ENCODE data around the gene CIBAR2.

Gene CIBAR2

DNA sequence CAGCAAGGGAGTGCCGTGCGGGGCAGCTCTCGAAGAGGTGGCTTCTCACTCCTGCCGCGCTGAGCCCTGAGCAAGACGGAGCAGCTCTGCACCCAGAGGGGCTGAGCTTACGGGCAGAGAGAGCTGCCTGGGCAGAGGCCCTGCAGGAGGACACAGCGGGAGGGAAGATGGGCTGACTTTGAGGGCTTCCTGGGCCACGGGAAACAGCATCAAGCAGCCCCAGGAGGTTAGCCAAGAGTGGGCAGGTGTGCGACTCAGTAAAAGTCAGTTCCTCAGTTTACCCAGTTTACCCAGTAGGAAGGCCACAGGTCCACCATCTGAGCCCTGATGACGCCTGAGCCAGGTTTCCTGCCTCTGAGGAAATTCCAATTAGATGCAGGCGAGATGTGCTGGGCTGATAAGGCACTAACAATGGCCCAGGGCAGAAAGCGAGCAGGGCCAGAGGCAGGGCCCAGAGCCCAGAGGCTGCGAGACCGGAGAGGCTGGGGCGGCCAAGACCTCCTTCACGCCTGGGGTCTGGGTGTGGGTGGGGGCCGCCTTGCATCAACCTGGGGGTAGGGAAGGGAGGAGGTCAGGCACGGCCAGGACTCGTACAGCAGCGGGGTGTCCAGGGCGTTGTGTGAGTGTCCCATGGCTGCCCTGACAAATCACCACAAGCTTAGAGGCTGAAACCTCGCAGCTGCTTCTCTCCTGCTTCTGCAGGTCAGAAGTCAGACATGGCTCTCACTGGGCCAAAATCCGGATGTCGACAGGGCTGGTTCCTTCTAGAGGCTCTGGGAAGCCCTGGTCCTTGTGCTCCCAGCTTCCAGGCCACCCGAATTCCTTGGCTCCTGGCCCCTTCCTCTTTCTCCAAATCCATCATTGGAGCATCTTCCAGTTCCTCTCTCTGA lies 32.0 kb upstream of the CIBAR2 start:
- DNase-seq = no peak

GRCh38 chr16:85142771-85143211 lies 30.5 kb upstream of the CIBAR2 start:
- DNase-seq = no peak

GRCh38 chr16:85142129-85142513 lies 29.8 kb upstream of the CIBAR2 start:
- no peak for DNase-seq

DNA sequence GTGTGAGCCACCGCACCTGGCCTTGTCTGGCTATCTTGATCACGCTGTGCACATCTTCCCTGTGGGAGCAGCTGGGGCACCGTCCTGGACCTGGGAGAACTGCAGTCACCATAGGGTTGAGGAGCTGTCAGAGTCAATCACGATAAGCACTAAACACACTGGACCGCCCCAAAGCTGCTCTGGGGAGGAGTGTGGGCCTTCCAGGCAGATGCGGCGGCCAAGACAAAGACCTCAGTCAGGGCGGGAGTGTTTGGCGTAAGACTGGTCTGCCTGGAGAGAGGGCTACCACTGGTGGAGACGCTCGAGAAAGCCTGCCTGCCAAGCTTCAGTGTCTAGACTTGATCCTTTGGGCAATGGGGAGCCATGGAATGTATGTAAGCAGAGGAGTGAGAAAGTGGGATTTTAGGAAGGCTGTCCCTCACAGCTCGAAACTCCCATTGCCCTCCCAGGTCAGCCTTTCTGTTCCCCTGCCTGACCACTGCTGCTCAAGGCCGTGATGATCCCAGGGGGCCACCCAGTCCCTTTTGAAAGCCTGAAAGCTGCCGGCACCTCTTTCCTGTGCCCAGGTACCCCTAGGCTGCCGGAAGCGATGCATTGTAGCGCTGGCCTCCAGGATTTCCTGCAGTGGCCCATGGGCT lies 29.3 kb upstream of the CIBAR2 start:
- no peak for DNase-seq

- DNase-seq = no peak
These were observed 28.3 kb upstream of the CIBAR2 start for GRCh38 chr16:85140455-85141012.

- no peak for DNase-seq
These were observed 27.6 kb upstream of the CIBAR2 start for GRCh38 chr16:85139881-85140339.

GRCh38 chr16:85138825-85139627 lies 26.8 kb upstream of the CIBAR2 start:
- no peak for DNase-seq

- DNase-seq = no peak
These were observed 26.0 kb upstream of the CIBAR2 start for GRCh38 chr16:85138073-85138824.

GRCh38 chr16:85137323-85138072 lies 25.2 kb upstream of the CIBAR2 start:
- no peak for DNase-seq

DNA sequence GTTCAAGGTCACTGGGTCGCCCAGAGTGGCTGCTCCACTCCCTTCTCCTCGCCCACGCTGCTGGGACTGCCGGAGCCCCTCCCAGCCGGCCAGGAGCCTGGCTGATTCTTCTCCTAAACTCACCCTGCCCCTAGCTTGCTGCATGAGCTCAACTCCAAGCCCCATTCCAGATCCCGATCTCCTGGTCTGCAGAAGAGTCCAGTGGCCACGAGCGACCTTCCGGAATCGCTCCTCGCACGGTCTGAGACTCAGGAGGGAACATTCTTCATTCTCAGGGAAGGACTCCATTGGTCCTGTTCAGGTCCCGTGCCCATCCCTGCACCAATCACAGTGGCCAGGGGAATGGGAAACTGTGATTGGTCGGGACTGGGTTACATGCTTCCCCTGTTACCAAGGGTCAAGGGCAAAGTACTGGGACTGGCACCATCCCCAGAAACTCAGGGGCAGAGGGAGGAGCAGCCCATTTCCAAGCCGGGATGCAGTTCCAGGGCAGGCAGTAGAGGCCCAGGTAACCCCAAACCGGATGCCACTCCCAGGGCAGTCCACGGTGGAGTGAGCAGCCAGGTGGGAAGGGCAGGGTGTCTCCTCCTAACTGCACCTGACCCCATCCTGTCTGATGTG lies 24.5 kb upstream of the CIBAR2 start:
- no peak for DNase-seq

GRCh38 chr16:85136213-85136701 lies 24.0 kb upstream of the CIBAR2 start:
- DNase-seq = no peak

DNA sequence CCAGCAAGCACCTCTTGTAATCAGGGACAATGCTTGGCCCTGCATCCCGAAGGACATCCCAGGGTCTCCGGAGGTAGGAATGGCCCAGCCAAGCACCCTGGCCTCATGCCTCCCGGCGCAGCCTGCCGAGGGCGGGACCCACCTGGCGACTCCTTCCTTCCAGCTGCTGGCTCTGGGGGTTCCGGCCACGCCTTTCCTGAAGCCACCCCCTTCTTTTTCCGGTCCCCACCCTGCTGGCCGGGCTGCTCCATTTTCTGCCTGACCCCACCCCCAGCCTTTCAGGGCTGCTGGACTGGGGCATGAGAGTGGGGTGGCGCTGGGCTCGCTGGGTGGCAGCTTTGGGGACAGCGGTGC lies 22.5 kb upstream of the CIBAR2 start:
- no peak for DNase-seq

GRCh38 chr16:85134076-85134788 lies 22.0 kb upstream of the CIBAR2 start:
- no peak for DNase-seq

DNA sequence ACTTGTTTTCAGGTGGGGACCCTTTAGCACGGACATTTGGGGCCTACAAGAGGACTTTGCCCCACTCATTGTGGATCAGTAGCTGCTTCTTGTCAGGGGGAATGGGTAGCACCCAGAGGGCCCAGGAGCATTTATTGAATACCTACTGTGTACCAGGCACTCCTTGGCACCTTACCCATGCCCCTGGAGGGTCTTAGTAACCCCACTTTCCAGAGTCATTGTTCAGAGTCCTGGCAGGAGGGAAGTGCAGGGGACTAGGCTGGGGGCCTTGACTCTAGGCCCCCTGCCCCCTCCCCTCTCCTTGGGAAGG lies 21.0 kb upstream of the CIBAR2 start:
- DNase-seq = no peak

DNA sequence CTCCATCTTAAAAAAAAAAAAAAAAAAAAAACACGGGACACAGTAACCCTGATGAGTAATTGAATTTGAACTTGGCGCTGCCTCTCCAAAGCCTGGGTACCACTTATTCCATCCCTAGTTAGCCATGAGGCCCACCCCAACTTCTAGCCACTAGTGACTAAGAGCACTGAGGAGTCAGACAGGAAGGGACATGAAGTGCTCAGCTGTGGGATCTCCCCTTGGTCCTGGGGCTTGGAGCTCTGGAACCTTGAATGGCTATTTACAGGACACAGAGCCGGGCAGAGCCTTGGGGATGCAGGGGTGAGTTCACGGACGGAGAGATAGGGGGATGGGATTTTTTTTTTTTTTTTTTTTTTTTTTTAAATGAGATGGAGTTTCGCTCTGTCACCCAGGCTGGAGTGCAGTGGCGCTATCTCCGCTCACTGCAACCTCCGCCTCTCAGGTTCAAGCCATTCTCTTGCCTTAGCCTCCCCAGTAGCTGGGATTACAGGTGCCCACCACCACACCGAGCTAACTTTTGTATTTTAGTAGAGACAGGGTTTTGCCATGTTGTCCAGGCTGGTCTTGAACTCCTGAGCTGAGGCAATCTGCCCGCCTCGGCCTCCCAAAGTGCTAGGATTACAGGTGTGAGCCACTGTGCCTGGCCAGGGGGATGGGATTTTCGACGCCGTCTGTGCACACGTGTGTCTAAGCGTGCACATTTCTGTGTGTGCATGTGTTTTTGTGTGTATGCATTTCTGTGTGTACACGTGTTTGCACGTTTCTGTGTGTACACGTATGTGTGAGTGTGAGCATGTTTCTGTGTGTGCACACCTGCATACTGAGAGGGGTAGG lies 20.4 kb upstream of the CIBAR2 start:
- DNase-seq = no peak

DNA sequence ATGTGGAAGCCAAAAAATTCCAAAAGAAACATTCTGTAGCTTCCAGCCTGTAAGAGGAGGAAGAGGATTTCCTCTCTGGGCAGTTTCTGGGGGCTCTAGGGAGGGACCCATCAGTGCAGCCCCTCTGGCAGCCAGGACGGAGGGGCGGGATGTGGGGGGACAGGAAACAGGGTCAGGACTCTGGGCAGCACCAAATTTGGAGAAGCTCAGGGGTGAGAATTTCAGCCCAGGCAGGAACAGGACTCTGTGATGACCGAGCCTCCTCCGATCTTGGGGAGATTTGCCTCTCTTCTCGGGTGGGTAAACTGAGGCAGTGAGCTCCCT lies 18.4 kb upstream of the CIBAR2 start:
- DNase-seq = no peak

DNA sequence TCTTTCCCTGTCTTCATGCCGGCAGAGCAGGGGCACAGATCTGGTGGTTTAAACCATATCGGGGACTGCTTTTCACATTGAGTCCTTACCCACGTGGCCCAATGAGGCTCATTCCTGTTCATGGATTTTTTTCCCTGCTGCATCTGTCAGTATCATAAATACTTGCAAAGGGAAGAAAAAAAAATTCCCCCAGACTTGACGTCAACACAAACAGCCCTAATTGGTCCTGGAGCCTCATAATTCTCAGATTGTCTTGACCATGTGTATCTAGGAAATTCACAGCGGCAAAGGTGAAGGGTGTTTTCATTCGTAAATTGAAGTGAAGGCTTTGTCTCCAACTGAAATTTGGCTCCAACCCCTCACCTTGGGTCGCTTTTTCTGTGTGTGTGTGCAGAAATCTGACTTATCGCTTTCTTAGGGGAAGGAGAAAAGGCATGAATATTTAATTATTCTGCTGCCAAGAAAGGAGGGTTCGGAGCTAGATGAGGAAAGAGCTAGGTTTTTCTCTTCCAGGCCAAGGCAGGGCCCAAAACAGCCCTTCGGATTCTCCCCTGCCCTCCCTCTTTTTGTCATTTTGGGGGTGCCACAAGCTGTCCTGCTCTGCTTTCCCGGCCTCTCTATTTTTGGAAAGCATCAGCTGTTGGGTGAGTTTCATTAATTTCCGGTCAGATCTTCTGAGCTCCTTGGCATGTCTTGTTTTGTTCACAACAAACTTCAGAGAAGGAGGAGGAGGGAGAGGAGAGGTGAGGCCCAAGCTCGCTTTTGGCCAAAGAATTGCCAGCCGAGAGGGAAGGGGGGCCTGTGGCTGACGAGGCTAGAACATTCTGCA lies 17.8 kb upstream of the CIBAR2 start:
- no peak for DNase-seq

DNA sequence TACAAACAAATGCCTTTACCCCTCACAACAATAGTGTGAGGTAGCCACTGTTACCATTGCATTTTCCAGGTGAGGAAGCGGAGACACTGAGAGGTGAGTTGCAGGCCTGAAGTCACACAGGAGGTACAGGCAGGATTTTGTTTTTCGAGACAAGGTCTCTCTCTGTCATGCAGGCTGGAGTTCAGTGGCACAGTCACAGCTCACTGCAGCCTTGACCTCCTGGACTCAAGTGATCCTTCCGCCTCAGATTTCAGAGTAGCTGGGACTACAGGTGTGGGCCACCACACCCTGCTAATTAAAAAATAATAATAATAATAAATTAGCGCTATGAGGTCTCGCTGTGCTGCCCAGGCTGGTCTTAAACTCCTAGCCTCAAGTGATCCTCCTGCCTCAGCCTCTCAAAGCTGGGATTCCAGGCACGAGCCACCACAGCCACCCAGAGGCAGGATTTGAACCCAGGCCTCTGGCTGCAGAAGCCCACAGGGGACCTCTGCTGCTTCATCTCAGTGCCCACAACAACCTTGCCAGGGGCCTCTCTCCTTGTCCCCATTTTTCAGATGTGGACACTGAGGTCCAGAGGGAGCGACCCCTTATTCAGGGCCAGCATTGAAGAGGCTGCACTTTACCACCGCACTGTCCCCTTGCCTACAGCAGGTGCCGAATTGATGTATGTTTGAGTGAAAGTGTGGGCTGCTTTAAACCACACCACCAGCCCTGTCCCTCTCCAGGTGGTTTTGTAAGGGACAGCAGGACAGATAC lies 16.0 kb upstream of the CIBAR2 start:
- DNase-seq = no peak
